Fibroblast of lung (primary cell): ENCODE data around the gene NBPF6.

Experiments used
- CTCF ChIP-seq, 2 donors: IDR thresholded peaks in 1 of 2; conservative IDR thresholded peaks in 1 of 2; 1 replicate in 1 of 2; 2 replicates in 1 of 2; pipeline ENCODE4 v1.5.1; 2011 to 2012; ENCODE audit warnings: low read length in 2 of 2, control low read depth in 1 of 2, inconsistent platforms in 1 of 2, low read depth in 1 of 2, mild to moderate bottlenecking in 1 of 2
- EZH2 ChIP-seq: IDR thresholded peaks from 2 replicates; pipeline ENCODE4 v1.5.1; 2012; ENCODE audit warnings: low read length, control low read depth, mild to moderate bottlenecking; ENCODE audit errors: missing control alignments

DNA sequence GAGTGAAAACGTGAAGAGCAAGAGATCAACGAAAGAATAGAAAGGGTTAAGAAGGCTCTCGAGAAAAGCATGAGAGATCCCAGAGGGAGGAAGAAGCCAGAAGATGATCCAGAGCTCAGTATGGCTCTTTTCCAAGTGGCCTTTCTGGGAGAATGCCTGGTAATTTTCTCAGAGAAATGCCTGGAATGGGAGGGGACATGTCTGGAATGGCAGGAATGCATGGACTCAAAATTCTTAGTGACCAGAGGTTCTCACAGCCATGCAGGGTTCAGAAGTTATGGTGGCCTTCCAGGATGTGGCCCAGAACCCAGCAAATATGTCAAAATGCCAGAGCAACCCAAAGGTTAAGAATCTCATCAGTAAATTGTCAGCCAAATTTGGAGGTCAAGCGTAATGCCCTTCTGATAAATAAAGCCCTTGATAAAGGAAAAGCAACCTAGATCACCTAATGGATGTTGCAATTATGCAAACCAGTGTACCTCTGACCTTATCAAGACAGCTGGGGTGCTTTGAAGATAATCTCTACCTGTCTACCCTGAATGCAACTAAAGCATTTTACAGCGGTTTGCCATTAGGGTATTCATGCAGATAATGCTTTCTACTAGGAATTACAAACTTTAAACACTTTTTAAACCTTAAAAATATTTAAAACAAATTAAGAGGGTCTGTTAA lies 53.1 kb downstream of the NBPF6 start:
- TF ChIP-seq CTCF (conservative IDR thresholded peaks at IDR 0.05 in 1 of 2, IDR thresholded peaks at IDR 0.05 in 1 of 2; ENCODE audit: low read depth in 1 of 2, low read length in 2 of 2), result no peak
- no peak for TF ChIP-seq EZH2
